GM23248 (cell line): ENCODE data around the gene FBXO44.

Source experiments
- EZH2 ChIP-seq: fragments of 200-600 bp; sonication (generic); IDR thresholded peaks from 2 replicates; pipeline ENCODE4 v1.6.1; 2018; ENCODE audit warnings: antibody characterized with exemption, mild to moderate bottlenecking; ENCODE audit not compliant: insufficient read depth, poor library complexity, severe bottlenecking
- EZH2phosphoT487 ChIP-seq: fragments of 200-600 bp; sonication (generic); IDR thresholded peaks from 2 replicates; pipeline ENCODE4 v1.6.1; 2018; ENCODE audit warnings: antibody characterized with exemption, moderate library complexity, mild to moderate bottlenecking, low read depth; ENCODE audit not compliant: insufficient read depth

DNA sequence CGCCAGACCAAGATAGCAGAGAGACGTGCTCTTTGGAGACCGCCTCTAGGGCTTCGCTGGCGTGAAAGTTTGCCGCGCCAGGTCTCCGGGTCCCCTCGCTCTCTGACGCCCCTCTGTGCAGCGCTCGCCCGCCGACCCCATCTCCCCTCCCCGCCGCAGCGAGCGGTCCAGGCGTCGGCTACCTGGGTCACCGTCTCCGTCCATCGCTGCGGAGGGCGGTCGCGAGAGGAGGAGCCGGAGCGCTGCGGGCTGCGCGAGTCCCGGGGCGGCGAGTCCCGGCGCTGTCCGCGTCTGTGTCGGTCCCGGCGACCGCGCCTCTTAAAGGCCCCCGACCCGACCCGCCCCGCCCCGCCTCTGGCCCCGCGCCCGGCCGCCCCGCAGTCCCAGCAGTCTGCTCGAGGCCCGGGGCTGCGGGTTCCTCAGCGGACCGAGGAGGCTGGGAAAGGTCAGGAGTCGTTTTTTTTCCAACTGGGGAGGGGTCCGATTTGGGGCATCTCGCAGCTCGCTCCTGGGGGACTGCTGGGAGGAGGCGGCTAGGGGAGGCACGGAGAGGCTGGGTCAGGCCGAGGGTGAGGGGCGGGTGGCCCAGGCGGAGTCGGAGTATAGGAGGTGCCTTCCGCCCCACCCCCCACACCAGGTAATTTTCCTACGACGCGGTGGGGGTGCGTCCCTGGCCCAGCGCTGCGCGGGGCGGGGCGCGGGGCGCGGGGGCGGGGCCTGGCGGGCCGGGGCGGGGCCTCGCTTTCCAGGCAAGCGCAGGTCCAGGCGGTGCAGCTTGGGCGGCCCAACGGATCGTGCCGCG is at the start of gene FBXO44, which contains the start of gene FBXO2:
- TF ChIP-seq EZH2phosphoT487 = no peak
- TF ChIP-seq EZH2 = no peak
